ENCODE measurements around the gene LRRC26.

LRRC26 gene

GRCh38 chr9:137140151-137141012 is 29.5 kb downstream of the LRRC26 start:
- H3K4me3 ChIP-seq (ENCODE audit: control insufficient read depth, low read depth, low read length): no peak overlapping the region
- TF ChIP-seq, protein P1, sequence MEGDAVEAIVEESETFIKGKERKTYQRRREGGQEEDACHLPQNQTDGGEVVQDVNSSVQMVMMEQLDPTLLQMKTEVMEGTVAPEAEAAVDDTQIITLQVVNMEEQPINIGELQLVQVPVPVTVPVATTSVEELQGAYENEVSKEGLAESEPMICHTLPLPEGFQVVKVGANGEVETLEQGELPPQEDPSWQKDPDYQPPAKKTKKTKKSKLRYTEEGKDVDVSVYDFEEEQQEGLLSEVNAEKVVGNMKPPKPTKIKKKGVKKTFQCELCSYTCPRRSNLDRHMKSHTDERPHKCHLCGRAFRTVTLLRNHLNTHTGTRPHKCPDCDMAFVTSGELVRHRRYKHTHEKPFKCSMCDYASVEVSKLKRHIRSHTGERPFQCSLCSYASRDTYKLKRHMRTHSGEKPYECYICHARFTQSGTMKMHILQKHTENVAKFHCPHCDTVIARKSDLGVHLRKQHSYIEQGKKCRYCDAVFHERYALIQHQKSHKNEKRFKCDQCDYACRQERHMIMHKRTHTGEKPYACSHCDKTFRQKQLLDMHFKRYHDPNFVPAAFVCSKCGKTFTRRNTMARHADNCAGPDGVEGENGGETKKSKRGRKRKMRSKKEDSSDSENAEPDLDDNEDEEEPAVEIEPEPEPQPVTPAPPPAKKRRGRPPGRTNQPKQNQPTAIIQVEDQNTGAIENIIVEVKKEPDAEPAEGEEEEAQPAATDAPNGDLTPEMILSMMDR (conservative IDR thresholded peaks at IDR 0.05; ENCODE audit: control insufficient read depth, insufficient read depth, low read depth, low read length): no peak
- no peak for DNase-seq (ENCODE audit: low read depth)

GRCh38 chr9:137139468-137140150 is 30.2 kb downstream of the LRRC26 start:
- H3K4me3 ChIP-seq (ENCODE audit: control insufficient read depth, low read depth, low read length): no peak overlapping the region
- TF ChIP-seq, protein P1 (conservative IDR thresholded peaks at IDR 0.05; ENCODE audit: control insufficient read depth, insufficient read depth, low read depth, low read length): no peak
- DNase-seq (ENCODE audit: low read depth): no peak

DNA sequence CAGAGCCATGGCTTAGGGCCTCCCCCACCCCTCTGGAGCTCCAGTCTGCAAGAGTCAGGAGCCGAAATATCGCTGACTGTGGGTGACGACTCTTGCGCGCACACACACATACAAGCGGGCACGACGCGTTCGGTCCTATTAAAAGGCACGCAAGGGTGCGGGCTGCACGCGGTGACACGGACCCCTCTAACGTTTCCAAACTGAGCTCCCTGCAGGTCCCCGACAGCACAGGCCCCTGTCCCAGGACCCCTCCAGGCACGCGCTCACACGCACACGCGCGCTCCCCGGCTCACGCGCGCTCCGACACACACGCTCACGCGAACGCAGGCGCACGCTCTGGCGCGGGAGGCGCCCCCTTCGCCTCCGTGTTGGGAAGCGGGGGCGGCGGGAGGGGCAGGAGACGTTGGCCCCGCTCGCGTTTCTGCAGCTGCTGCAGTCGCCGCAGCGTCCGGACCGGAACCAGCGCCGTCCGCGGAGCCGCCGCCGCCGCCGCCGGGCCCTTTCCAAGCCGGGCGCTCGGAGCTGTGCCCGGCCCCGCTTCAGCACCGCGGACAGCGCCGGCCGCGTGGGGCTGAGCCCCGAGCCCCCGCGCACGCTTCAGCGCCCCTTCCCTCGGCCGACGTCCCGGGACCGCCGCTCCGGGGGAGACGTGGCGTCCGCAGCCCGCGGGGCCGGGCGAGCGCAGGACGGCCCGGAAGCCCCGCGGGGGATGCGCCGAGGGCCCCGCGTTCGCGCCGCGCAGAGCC is 31.0 kb downstream of the LRRC26 start, which contains the start of gene GRIN1:
Gene GRIN1 (plus strand): TSS at position 433 of the 746 bp plus-strand sequence. CDS start 333 bp downstream, outside the sequence.
- H3K4me3 ChIP-seq (ENCODE audit: control insufficient read depth, low read depth, low read length): no peak within 1 kb of the TSS
- no peak for DNase-seq (ENCODE audit: low read depth)
- TF ChIP-seq, protein P1 (conservative IDR thresholded peaks at IDR 0.05; ENCODE audit: control insufficient read depth, insufficient read depth, low read depth, low read length): no peak

DNA sequence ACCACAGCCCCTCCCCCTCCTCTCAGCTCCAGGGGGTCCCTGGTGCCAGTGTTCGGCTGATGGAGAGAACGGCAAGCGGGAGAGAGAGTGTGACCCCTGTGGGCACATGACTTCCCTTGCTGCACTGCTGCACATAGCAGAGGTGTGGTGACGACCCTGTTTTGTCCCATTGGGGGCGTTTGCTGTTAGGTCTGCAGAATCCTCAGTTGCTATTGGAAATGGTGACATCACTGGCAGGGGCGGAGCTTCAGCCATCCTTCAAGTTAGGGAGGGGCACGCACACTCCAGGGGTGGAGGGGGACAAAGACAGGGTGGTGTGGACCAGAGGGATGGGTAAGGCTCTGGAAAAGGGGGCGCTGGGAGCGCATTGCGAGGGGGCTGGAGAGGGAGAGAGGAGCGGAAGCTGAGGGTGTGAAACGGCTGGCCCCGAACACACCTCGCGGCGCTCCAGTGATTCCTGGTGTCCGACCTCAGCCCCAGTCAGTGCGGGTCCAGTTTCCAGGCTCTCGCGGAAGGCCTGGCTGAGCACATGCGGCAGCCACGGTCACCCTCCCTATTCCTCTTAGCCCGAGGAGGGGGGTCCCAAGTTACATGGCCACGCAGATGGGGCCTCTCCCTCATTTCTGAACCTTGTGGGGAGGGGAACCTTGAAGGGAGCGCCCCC is 31.7 kb downstream of the LRRC26 start:
- H3K4me3 ChIP-seq (ENCODE audit: control insufficient read depth, low read depth, low read length): no peak overlapping the region
- TF ChIP-seq, protein P1 (conservative IDR thresholded peaks at IDR 0.05; ENCODE audit: control insufficient read depth, insufficient read depth, low read depth, low read length): no peak
- DNase-seq (ENCODE audit: low read depth): no peak

- no peak for DNase-seq (ENCODE audit: low read depth)
- TF ChIP-seq, protein P1 (conservative IDR thresholded peaks at IDR 0.05; ENCODE audit: control insufficient read depth, insufficient read depth, low read depth, low read length): no peak
- no peak overlapping the region for H3K4me3 ChIP-seq (ENCODE audit: control insufficient read depth, low read depth, low read length)
Observed at GRCh38 chr9:137136881-137137607, 32.8 kb downstream of the LRRC26 start.
